NT2/D1 (cell line): ENCODE results near the gene TMEM131L.

Experiments used
- SUZ12 ChIP-seq: IDR thresholded peaks from 2 replicates; pipeline ENCODE4 v1.6.1; 2011; ENCODE audit not compliant: insufficient read length, insufficient read depth; ENCODE audit errors: extremely low read depth
- YY1 ChIP-seq: IDR thresholded peaks from 2 replicates; pipeline ENCODE4 v1.6.1; 2011; ENCODE audit not compliant: insufficient read length, insufficient read depth
- ZNF274 ChIP-seq: IDR thresholded peaks from 2 replicates; pipeline ENCODE4 v1.6.1; 2011; ENCODE audit warnings: mild to moderate bottlenecking, low read depth, low read length

- TF ChIP-seq YY1 (no peak), ZNF274 (no peak), SUZ12 (no peak)
Observed at GRCh38 chr4:153582954-153583702, 117.0 kb downstream of the TMEM131L start.
